GM19468 (cell line): ENCODE data around the gene INSRR.

Source experiments
- ATAC-seq: cut with Tn5 transposase; IDR thresholded peaks from one replicate; pipeline ENCODE4 v1.9.1; 2021; ENCODE audit warnings: mild to moderate bottlenecking, moderate library complexity, moderate number of reproducible peaks; ENCODE audit not compliant: unreplicated experiment; ENCODE audit errors: extremely low read depth

INSRR gene

DNA sequence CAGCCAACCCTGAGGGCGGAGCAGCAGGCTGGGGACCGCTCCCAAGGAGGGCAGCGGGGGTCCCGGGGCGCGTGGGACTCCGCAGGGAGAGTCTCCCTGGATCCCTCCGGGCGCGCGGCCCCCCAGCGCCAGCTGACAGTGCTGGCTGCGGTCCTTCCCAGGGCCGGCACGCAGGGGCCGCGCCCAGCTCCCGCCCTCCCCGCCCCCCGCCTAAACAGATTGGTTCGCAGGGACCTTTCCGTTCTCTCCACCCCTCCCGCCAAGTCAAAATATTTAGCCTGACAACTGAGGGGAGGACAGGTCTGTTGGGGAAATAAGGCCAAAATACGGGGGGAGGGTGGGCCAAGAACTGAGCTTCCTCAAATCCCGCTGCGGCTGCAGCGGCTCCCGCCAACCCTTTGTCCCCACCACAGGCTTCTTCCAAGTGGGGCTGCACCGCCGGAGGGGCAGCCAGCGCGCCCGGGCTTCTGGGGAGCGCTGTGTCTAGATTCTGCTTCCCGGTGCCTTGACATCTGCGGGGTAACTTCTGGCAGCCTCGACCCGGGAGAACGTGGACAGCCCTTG lies at the start of gene INSRR:
INSRR (minus strand) TSS at position 159 of the 564 bp plus-strand sequence. CDS start 496 bp downstream, outside the sequence.
- no peak for ATAC-seq

- no peak for ATAC-seq
Measured at GRCh38 chr1:156908541-156908940, 49.6 kb upstream of the INSRR start.

DNA sequence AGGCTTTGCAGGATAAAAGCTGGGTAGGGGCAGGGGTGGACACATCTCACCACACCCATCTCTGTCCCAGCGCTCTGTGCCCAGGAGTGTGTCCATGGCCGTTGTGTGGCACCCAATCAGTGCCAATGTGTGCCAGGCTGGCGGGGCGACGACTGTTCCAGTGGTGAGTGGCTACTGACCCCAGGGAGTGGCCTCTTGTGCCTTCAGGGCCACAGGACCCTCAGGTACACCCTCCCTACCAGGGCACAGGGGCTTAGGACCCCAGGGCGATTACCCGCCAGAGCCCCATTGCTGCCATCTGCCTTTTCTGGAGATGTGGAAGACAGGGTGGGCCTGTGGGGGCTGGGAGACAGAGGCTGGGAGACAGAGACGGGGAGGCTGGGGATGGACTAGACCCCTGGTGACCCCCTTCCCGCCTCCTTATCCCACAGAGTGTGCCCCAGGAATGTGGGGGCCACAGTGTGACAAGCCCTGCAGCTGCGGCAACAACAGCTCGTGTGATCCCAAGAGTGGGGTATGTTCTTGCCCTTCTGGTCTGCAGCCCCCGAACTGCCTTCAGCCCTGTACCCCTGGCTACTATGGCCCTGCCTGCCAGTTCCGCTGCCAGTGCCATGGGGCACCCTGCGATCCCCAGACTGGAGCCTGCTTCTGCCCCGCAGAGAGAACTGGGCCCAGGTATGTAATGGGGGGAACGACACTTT lies 47.4 kb upstream of the INSRR start:
- ATAC-seq = no peak

GRCh38 chr1:156905651-156906050 lies 46.7 kb upstream of the INSRR start:
- no peak for ATAC-seq

- no peak for ATAC-seq
Measured at GRCh38 chr1:156905176-156905575, 46.3 kb upstream of the INSRR start.

GRCh38 chr1:156904187-156904959 lies 45.5 kb upstream of the INSRR start:
- no peak for ATAC-seq

DNA sequence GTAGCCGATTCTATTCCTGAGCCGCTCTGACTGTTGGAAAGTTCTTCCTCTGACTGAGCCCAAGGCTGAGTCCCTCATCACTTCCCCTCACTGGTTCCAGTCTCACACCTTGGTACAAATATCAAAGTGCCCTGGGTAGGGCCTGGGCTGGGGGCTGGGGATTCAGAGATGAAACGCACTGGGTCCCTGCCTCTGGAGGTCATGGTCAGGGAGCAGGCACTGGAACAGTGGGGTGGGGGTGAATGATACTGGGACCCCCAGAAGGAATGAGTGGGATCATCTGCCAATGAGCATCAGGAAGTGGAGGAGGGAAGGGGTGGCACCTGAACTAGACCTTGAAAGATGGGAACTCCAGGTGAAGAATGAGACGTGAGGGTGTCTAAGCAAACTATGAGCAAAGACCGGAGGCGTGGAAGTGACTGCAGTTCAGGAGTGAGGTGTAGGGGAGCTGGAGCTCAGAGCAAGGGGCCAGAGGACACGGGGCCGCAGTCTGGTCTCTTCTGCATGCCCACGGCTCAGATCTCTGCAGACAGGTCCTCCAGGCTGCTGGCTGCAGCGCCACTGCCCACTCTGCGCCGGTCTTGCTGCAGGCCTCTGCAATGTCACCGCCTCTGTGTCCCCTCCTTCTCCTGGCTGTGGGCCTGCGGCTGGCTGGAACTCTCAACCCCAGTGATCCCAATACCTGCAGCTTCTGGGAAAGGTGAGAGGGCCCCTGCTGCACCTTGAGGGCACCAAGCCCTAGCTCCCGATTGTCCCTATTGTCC lies 44.6 kb upstream of the INSRR start:
- ATAC-seq = no peak

GRCh38 chr1:156901966-156902915 lies 43.3 kb upstream of the INSRR start:
- ATAC-seq = no peak

DNA sequence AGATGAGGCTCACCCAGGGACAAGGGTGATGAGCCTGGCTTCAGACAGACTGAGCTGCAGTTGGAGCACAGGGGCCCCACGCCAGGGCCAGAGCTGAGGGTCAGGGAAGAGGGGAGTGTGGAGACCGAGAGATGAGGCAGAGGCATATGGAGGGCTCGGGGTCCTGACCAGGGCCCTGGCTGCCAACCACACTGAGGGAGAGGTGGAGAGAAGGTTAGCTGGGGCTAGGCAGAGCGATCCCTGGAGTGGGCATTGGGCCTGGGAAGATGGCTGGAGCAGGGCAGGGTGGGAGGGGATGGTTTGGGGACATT lies 42.6 kb upstream of the INSRR start:
- no peak for ATAC-seq

GRCh38 chr1:156900896-156901589 lies 42.1 kb upstream of the INSRR start:
- ATAC-seq = no peak

- no peak for ATAC-seq
Measured at GRCh38 chr1:156899956-156900718, 41.2 kb upstream of the INSRR start.

GRCh38 chr1:156898971-156899664 lies 40.2 kb upstream of the INSRR start:
- no peak for ATAC-seq

GRCh38 chr1:156898161-156898566 lies 39.2 kb upstream of the INSRR start:
- ATAC-seq = no peak

DNA sequence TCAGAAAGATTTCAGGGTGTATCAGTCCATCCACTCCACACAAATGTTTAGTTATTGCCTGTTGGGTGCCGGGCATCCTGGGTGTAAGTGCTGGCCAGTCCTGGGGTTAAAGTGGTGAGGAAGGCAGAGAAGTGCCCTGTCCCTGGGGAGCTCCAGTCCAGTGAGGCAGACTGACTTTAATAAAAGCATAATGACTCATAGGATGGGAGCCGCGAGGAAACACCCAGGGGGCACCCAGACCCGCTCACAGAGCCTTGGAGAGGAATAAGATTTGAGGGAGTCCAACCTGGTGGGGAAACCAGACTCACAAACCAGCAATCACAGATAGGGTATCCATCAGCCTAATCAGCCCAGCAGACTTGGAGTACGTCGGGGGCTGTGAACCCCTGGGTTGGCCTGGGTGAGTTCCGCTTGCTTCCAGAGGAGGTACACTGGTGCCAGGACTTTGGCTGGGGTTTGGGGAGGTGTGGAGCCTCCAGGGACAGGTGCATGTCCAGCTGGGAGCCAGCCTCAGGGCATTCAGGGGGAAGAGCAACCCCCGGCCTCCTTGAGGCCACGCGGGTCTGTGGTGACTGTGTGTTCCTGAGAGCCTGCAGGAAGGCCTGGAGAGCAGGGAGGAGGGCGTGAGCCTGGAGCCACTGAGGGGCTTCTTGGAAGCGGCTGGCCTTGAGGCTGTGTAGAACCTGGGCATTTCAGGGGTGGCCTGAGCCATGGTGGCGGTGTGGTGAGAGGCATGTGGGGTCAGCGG lies 38.3 kb upstream of the INSRR start:
- ATAC-seq = no peak

- ATAC-seq = no peak
Measured at GRCh38 chr1:156896490-156897033, 37.6 kb upstream of the INSRR start.

DNA sequence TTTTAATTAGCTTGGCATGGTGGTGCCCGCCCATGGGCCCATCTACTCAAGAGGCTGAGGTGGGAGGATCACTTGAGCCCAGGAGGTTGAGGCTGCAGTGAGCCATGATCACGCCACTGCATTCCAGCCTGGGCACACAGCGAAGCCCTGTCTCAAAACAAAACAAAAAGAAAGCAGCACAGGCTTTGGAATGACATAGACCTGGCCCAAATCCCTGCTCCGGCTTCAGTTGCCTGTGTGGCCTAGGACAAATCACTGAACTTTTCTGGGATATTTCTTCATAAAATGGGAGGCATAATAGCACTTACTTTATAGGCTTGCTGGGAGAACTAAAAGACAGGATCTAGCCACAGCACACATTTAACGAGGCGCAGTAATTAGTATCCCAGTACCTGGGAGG lies 37.0 kb upstream of the INSRR start:
- ATAC-seq = no peak

- ATAC-seq = no peak
Measured at GRCh38 chr1:156895455-156895812, 36.5 kb upstream of the INSRR start.
